ENCODE measurements around the gene PEX5L.

GRCh38 chr3:179958759-179959158, 78.0 kb downstream of the PEX5L start:
- no peak for TF ChIP-seq CTCF (IDR thresholded peaks at IDR 0.05; ENCODE audit: low read depth, low read length)
- no peak for TF ChIP-seq POLR2A (IDR thresholded peaks at IDR 0.05; ENCODE audit: extremely low read depth, insufficient read length)
- no peak for TF ChIP-seq MAX (IDR thresholded peaks at IDR 0.05; ENCODE audit: low read depth, low read length)
